ENCODE results near the gene CUX1.
A peak's percentile ranks its signal among the peaks of the same experiment; 100 is the strongest.

Gene CUX1

DNA sequence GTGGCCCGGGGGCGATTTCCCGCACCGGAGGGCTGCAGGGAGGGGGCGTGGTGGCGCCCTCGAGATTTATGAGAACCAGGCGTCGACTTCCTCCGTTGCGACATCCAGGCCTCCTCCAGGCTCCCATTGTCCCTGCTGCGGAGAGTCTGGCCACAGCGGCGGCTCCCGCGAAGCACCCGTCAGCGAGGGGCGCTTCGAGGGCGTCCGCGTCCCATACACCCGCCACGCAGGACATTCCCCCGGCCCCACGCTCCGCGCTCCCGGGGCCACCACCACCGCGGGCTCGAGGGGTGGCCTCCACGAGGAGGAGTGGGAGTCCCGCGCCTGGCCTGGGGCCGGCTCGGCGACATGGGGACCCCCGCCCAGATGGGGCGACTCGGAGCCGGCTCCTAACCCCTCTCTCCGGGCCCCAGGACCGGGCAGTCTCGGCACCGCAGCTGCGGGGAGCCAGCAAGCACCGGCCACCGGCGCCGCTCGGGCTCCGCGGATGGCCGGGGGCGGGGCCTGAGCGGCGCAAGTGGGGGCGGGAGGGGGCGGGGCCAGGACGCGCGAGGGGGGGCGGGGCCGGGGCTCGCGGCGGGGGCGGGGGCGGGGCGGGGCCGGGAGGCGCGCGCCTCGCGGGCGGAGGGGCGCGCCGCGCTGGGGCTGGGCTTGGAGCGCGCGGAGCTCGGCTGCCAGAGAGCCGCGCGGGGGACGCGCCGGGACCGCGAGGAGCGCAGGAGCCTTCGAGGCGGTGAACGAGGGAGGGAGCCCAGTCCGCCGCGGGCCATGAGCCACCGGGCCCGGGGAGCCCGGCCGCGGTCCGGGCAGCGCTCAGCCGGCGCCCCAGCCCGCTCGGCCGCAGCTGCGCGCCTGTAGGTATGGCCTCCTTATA lies 469.0 kb downstream of the CUX1 start, which contains the start of gene SH2B2:
Gene SH2B2, plus strand, starts transcription at position 632 of the 874 bp plus-strand sequence. CDS start 13,683 bp downstream, outside the sequence.
- POLR2A ChIA-PET, result no interaction called here
- CTCF ChIA-PET, result interaction anchor here (1.0 to 1.2 kb wide), 2 partner anchors 12 to 118 kb away, joined by 3 read pairs; no protein-coding TSS in a partner anchor
- no peak for DNase-seq (ENCODE audit: low read depth, low spot score)
- H3K4me3 ChIP-seq (ENCODE audit: low read depth, low read length), result peak within 1 kb of the TSS; percentile 69
- TF ChIP-seq, protein P1, sequence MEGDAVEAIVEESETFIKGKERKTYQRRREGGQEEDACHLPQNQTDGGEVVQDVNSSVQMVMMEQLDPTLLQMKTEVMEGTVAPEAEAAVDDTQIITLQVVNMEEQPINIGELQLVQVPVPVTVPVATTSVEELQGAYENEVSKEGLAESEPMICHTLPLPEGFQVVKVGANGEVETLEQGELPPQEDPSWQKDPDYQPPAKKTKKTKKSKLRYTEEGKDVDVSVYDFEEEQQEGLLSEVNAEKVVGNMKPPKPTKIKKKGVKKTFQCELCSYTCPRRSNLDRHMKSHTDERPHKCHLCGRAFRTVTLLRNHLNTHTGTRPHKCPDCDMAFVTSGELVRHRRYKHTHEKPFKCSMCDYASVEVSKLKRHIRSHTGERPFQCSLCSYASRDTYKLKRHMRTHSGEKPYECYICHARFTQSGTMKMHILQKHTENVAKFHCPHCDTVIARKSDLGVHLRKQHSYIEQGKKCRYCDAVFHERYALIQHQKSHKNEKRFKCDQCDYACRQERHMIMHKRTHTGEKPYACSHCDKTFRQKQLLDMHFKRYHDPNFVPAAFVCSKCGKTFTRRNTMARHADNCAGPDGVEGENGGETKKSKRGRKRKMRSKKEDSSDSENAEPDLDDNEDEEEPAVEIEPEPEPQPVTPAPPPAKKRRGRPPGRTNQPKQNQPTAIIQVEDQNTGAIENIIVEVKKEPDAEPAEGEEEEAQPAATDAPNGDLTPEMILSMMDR (IDR thresholded peaks at IDR 0.05; ENCODE audit: insufficient read depth, low read length, missing control alignments), result no peak

- ChIA-PET CTCF (interaction anchor here (0.9 to 2.5 kb wide), 6 partner anchors 12 to 117 kb away, joined by 3 to 7 read pairs (median 3); no protein-coding TSS in a partner anchor), POLR2A (interaction anchor here (1.1 kb wide), 1 partner anchor 105 kb away, joined by 3 read pairs; no protein-coding TSS in a partner anchor)
- TF ChIP-seq, protein P1 (IDR thresholded peaks at IDR 0.05; ENCODE audit: insufficient read depth, low read length, missing control alignments), result no peak
- DNase-seq (ENCODE audit: low read depth, low spot score), result no peak
- peak overlapping the region; percentile 69 for H3K4me3 ChIP-seq (ENCODE audit: low read depth, low read length)
Observed at GRCh38 chr7:102287111-102287980, 469.9 kb downstream of the CUX1 start.

GRCh38 chr7:102287981-102288278 lies 470.5 kb downstream of the CUX1 start:
- H3K4me3 ChIP-seq (ENCODE audit: low read depth, low read length), result peak overlapping the region; percentile 69
- TF ChIP-seq, protein P1 (IDR thresholded peaks at IDR 0.05; ENCODE audit: insufficient read depth, low read length, missing control alignments), result no peak
- DNase-seq (ENCODE audit: low read depth, low spot score), result no peak
- POLR2A ChIA-PET, result interaction anchor here (1.1 kb wide), 1 partner anchor 104 kb away, joined by 3 read pairs; no protein-coding TSS in a partner anchor
- CTCF ChIA-PET, result interaction anchor here (0.9 to 2.5 kb wide), 6 partner anchors 9 to 110 kb away, joined by 3 to 7 read pairs (median 3); no protein-coding TSS in a partner anchor

DNA sequence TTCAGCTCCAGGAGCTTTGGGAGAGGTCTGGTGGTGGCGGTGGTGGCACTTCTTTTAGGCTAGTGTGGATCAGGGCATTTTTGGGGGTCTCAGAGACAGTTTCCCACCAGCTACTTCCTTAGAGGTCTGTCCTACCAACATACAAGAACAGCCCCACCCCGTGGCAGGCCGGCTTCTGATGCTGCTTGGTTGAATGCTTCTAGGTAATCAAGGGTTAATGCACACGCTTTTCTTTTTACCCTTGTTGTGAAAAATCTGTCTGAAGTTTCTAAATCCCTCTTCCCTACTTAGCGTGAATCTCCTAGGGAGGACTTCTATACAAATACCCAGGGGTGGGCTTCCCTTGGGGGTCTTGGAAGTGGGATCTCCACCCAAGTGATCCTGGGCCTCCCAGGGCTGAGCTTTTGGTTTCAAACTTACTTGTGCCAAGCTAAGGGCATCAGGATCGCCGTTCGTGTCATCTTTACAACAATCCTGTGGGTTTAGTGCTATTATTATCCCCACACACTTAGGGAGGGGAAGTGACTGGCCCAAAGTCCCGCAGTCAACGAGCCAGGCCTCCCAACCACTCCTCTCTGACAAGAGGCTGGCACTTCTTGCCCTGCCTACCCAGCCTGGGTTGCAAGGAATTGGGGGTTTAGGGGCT lies 471.0 kb downstream of the CUX1 start:
- ChIA-PET POLR2A (interaction anchor here (1.1 kb wide), 1 partner anchor 104 kb away, joined by 3 read pairs; no protein-coding TSS in a partner anchor), CTCF (interaction anchor here (0.9 to 2.5 kb wide), 6 partner anchors 10 to 109 kb away, joined by 3 to 7 read pairs (median 3); no protein-coding TSS in a partner anchor)
- H3K4me3 ChIP-seq (ENCODE audit: low read depth, low read length), result peak overlapping the region; percentile 69
- TF ChIP-seq, protein P1 (IDR thresholded peaks at IDR 0.05; ENCODE audit: insufficient read depth, low read length, missing control alignments), result no peak
- no peak for DNase-seq (ENCODE audit: low read depth, low spot score)

DNA sequence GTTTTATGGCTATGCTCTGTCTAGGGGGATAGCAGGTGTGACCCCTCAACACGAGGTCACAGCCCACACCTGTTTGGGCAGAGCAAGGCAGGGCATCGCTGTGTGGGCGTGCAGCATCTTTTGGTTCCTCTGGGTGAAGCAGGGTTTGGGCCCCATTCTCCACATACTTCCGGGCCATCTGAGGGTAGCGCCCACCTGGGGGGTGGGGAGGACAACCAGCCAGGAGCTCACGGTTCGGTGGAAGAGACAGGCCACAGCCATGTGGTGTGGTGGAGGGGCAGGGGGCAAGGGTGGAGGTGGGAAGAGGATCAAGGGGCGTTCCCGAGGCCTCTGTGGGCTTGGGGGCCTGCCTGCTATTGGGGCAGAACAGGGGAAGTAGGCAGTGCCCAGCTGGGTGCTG lies 471.6 kb downstream of the CUX1 start:
- TF ChIP-seq, protein P1 (IDR thresholded peaks at IDR 0.05; ENCODE audit: insufficient read depth, low read length, missing control alignments), result no peak
- DNase-seq (ENCODE audit: low read depth, low spot score), result no peak
- H3K4me3 ChIP-seq (ENCODE audit: low read depth, low read length), result no peak overlapping the region
- ChIA-PET POLR2A (no interaction called here), CTCF (interaction anchor here (0.8 to 2.5 kb wide), 4 partner anchors 10 to 98 kb away, joined by 3 to 7 read pairs (median 3); no protein-coding TSS in a partner anchor)
